Activated CD4-positive, alpha-beta T cell treated with anti-CD3 and anti-CD28 coated beads for 4 hours (primary cell): Measurements from ENCODE around the gene HBM.
"Not testable (repeated sequence)": the region's sequence is repeated elsewhere in the genome, so short reads cannot be mapped to it uniquely, and the experiment has no call there.

Source experiments
- DNase-seq, 2 donors: peaks; one replicate each; pipeline ENCODE4 v3.0.0-alpha.2; 2020

HBM gene

GRCh38 chr16:170788-171187, 5.0 kb downstream of the HBM start:
- DNase-seq, result no peak

GRCh38 chr16:172374-172941, 6.7 kb downstream of the HBM start, which contains the start of gene HBA2:
HBA2 (plus strand) TSS chr16:172876; CDS start chr16:172913, 37 bp downstream.
- DNase-seq, result not testable (repeated sequence)

- not testable (repeated sequence) for DNase-seq
Observed at GRCh38 chr16:173211-173854, 7.6 kb downstream of the HBM start.

- not testable (repeated sequence) for DNase-seq
Observed at GRCh38 chr16:173928-174769, 8.4 kb downstream of the HBM start.

- DNase-seq, result no peak
Observed at GRCh38 chr16:175011-175949, 9.5 kb downstream of the HBM start.

- DNase-seq, result not testable (repeated sequence)
Observed at GRCh38 chr16:176006-176405, 10.2 kb downstream of the HBM start.

- DNase-seq, result not testable (repeated sequence)
Observed at GRCh38 chr16:176477-177382, 11.0 kb downstream of the HBM start, which contains the start of gene HBA1. HBA1 (plus strand) TSS chr16:176680; CDS start chr16:176717, 37 bp downstream.

- no peak for DNase-seq
Observed at GRCh38 chr16:177394-177822, 11.6 kb downstream of the HBM start.

GRCh38 chr16:177981-178667, 12.3 kb downstream of the HBM start:
- no peak for DNase-seq

- DNase-seq, result no peak
Observed at GRCh38 chr16:178668-179015, 12.9 kb downstream of the HBM start.

- DNase-seq, result no peak
Observed at GRCh38 chr16:179211-180092, 13.7 kb downstream of the HBM start.

- peak; percentile 12 to 21 for DNase-seq
Observed at GRCh38 chr16:180101-180675, 14.4 kb downstream of the HBM start, which contains the start of gene HBQ1. HBQ1 (plus strand) TSS chr16:180459; CDS start chr16:180487, 28 bp downstream.

- DNase-seq, result peak; percentile 78 to 82
Observed at GRCh38 chr16:180681-181564, 15.1 kb downstream of the HBM start.

- DNase-seq, result no peak
Observed at GRCh38 chr16:181565-182021, 15.8 kb downstream of the HBM start.

GRCh38 chr16:183005-183404, 17.2 kb downstream of the HBM start:
- no peak for DNase-seq

- no peak for DNase-seq
Observed at GRCh38 chr16:185213-185612, 19.4 kb downstream of the HBM start.

- no peak for DNase-seq
Observed at GRCh38 chr16:185691-186090, 19.9 kb downstream of the HBM start.

- no peak for DNase-seq
Observed at GRCh38 chr16:187330-187729, 21.6 kb downstream of the HBM start.
